Caco-2 (cell line): ENCODE results near the gene MGAT5B. TPM values are rescaled to one million over a fixed set of nuclear protein-coding genes. Genes with fewer than 3 reads are reported as not detected.

Experiments
- BruUV-seq: library from RNA; stranded (reverse); fragments of 400-500 nt; replicated peaks from 2 replicates; lab custom pipeline; 2021; lab: Mats Ljungman, UMichigan
- CTCF ChIA-PET: fragments of 300-600 bp; sonication (Branson Sonifier 250); formaldehyde crosslinking; loops from one replicate; lab custom pipeline; 2022; ENCODE audit warnings: antibody characterized with exemption; lab: Charles Lee
- POLR2A ChIA-PET: fragments of 300-600 bp; sonication (Branson Sonifier 250); formaldehyde crosslinking; loops from one replicate; lab custom pipeline; 2022; ENCODE audit warnings: antibody characterized with exemption; lab: Charles Lee
- DNase-seq, 2 experiments: peaks; one replicate each; pipeline versions ENCODE4 v3.0.0 to v3.0.0-alpha.2; 2020 to 2022
- H3K27me3 ChIP-seq: replicated peaks from 2 replicates; pipeline ENCODE4 v1.6.0; 2011; ENCODE audit warnings: low read length; ENCODE audit not compliant: control insufficient read depth, insufficient read depth
- H3K36me3 ChIP-seq: 2 replicates; pipeline ENCODE4 v1.5.1; 2011; ENCODE audit warnings: low read length; ENCODE audit not compliant: control insufficient read depth, insufficient read depth
- H3K4me1 ChIP-seq: fragments of 250-450 bp; sonication (Bioruptor Pico); 2 replicates; pipeline ENCODE4 v1.5.1; 2020; ENCODE audit warnings: mild to moderate bottlenecking
- H3K4me3 ChIP-seq: 2 replicates; pipeline ENCODE4 v1.5.1; 2011; ENCODE audit warnings: low read depth, mild to moderate bottlenecking, control low read depth, low read length
- H3K9me3 ChIP-seq: fragments of 250-450 bp; sonication (Bioruptor Pico); 2 replicates; pipeline ENCODE4 v1.5.1; 2020; ENCODE audit warnings: mild to moderate bottlenecking, moderate library complexity
- H3K27ac Mint-ChIP-seq: one replicate; pipeline ENCODE4 v1.8.0; 2022; ENCODE audit warnings: mixed read lengths; ENCODE audit not compliant: unreplicated experiment
- H3K27me3 Mint-ChIP-seq: one replicate; pipeline ENCODE4 v1.8.0; 2022; ENCODE audit warnings: mixed read lengths; ENCODE audit not compliant: insufficient read depth, unreplicated experiment
- H3K36me3 Mint-ChIP-seq: one replicate; pipeline ENCODE4 v1.8.0; 2022; ENCODE audit warnings: mild to moderate bottlenecking, mixed read lengths; ENCODE audit not compliant: insufficient read depth, unreplicated experiment
- H3K4me1 Mint-ChIP-seq: one replicate; pipeline ENCODE4 v1.8.0; 2022; ENCODE audit warnings: low read depth, mixed read lengths; ENCODE audit not compliant: unreplicated experiment
- H3K4me3 Mint-ChIP-seq: one replicate; pipeline ENCODE4 v1.8.0; 2022; ENCODE audit warnings: mild to moderate bottlenecking, moderate library complexity, mixed read lengths; ENCODE audit not compliant: unreplicated experiment
- H3K9me3 Mint-ChIP-seq: one replicate; pipeline ENCODE4 v1.8.0; 2022; ENCODE audit warnings: mixed read lengths; ENCODE audit not compliant: unreplicated experiment
- CTCF ChIP-seq, 2 experiments: fragments of 200-600 bp in 1 of 2; IDR thresholded peaks; 1 replicate in 1 of 2; 2 replicates in 1 of 2; pipeline versions ENCODE4 v1.5.1 to v1.8.0; 2011 to 2022; ENCODE audit warnings: antibody characterized with exemption in 1 of 2, control low read depth in 1 of 2, inconsistent platforms in 1 of 2, low read depth in 1 of 2, low read length in 1 of 2, mild to moderate bottlenecking in 1 of 2, moderate library complexity in 1 of 2; ENCODE audit not compliant: insufficient read depth in 1 of 2, severe bottlenecking in 1 of 2, unreplicated experiment in 1 of 2
- intact Hi-C: fragments of 100-400 bp; cut with micrococcal nuclease; formaldehyde crosslinking; loops from one replicate; pipeline ENCODE4 v1.10.0; 2022; ENCODE audit not compliant: unreplicated experiment
- total RNA-seq: library from RNA; stranded (reverse); gene quantifications from 2 replicates; pipeline ENCODE4 v1.2.3, GENCODE V29; 2022

The MGAT5B gene
- total RNA-seq, 1 experiment from 2014 or later, result 9.1 TPM

- ChIA-PET POLR2A (no interaction called here), CTCF (interaction anchor here (1.2 kb wide), 1 partner anchor 8 kb away, joined by 5 read pairs; no protein-coding TSS in a partner anchor)
- no peak overlapping the region for H3K27ac Mint-ChIP-seq
- BruUV-seq, result no TSS peak
- TF ChIP-seq CTCF (IDR thresholded peaks at IDR 0.05; ENCODE audit: insufficient read depth in 1 of 2, low read depth in 1 of 2, low read length in 1 of 2, severe bottlenecking in 1 of 2, unreplicated experiment in 1 of 2), result no peak
- H3K4me3 ChIP-seq, result no peak overlapping the region
- H3K36me3 Mint-ChIP-seq, result no peaks in the 10 kb centered on the region
- H3K27me3 ChIP-seq, result no peaks in the 10 kb centered on the region
- DNase-seq, result no peak
- no peaks in the 10 kb centered on the region for H3K36me3 ChIP-seq
- H3K4me3 Mint-ChIP-seq, result no peak overlapping the region
- no peaks in the 10 kb centered on the region for H3K9me3 ChIP-seq
- H3K4me1 Mint-ChIP-seq, result no peaks in the 10 kb centered on the region
- H3K27me3 Mint-ChIP-seq, result no peaks in the 10 kb centered on the region
- no peaks in the 10 kb centered on the region for H3K4me1 ChIP-seq
- H3K9me3 Mint-ChIP-seq, result no peaks in the 10 kb centered on the region
- intact Hi-C loops, result no loop called here
Observed at GRCh38 chr17:76833747-76834146, 34.5 kb upstream of the MGAT5B start.

GRCh38 chr17:76834870-76835269 lies 33.3 kb upstream of the MGAT5B start:
- no peaks in the 10 kb centered on the region for H3K9me3 Mint-ChIP-seq
- no TSS peak for BruUV-seq
- no peak overlapping the region for H3K27ac Mint-ChIP-seq

GRCh38 chr17:76840443-76840767 lies 27.8 kb upstream of the MGAT5B start:
- no peaks in the 10 kb centered on the region for H3K27me3 ChIP-seq
- no TSS peak for BruUV-seq

More at GRCh38 chr17:76834870-76835269, 33.3 kb upstream of the MGAT5B start:
- Mint-ChIP-seq H3K4me3 (no peak overlapping the region), H3K4me1 (no peaks in the 10 kb centered on the region), H3K27me3 (no peaks in the 10 kb centered on the region), H3K36me3 (no peaks in the 10 kb centered on the region)
- TF ChIP-seq CTCF (IDR thresholded peaks at IDR 0.05; ENCODE audit: insufficient read depth in 1 of 2, low read depth in 1 of 2, low read length in 1 of 2, severe bottlenecking in 1 of 2, unreplicated experiment in 1 of 2), result no peak
- no peaks in the 10 kb centered on the region for H3K36me3 ChIP-seq
- no peaks in the 10 kb centered on the region for H3K9me3 ChIP-seq
- no peak for DNase-seq
- CTCF ChIA-PET, result no interaction called here
- H3K4me1 ChIP-seq, result no peaks in the 10 kb centered on the region
- intact Hi-C loops, result loop anchor here (5.0 kb wide), 1 partner anchor 43 kb away; no protein-coding TSS in a partner anchor
- POLR2A ChIA-PET, result no interaction called here
- no peaks in the 10 kb centered on the region for H3K27me3 ChIP-seq
- H3K4me3 ChIP-seq, result no peak overlapping the region

More at GRCh38 chr17:76840443-76840767, 27.8 kb upstream of the MGAT5B start:
- no peak overlapping the region for H3K27ac Mint-ChIP-seq
- H3K36me3 Mint-ChIP-seq, result no peaks in the 10 kb centered on the region
- H3K9me3 Mint-ChIP-seq, result no peaks in the 10 kb centered on the region
- peaks cover 19% of the 10 kb centered on the region for H3K4me1 Mint-ChIP-seq
- H3K4me3 Mint-ChIP-seq, result no peak overlapping the region
- no peaks in the 10 kb centered on the region for H3K9me3 ChIP-seq
- peaks cover 11% of the 10 kb centered on the region; the same call in 1 of the 2 replicates for H3K4me1 ChIP-seq
- CTCF ChIA-PET, result interaction anchor here (1.7 kb wide), 1 partner anchor 28 kb away, joined by 5 read pairs; the partner anchor contains the start of gene MGAT5B
- no peaks in the 10 kb centered on the region for H3K36me3 ChIP-seq
- DNase-seq, result no peak
- TF ChIP-seq CTCF (IDR thresholded peaks at IDR 0.05; ENCODE audit: insufficient read depth in 1 of 2, low read depth in 1 of 2, low read length in 1 of 2, severe bottlenecking in 1 of 2, unreplicated experiment in 1 of 2), result no peak
- H3K4me3 ChIP-seq, result no peak overlapping the region
- intact Hi-C loops, result no loop called here
- POLR2A ChIA-PET, result no interaction called here
- no peaks in the 10 kb centered on the region for H3K27me3 Mint-ChIP-seq
